BLaER1 (cell line): ENCODE results near the gene ZNF236.

Experiments used
- H3K27ac ChIP-seq: shearing (Covaris generic); formaldehyde crosslinking; 2 replicates; pipeline ENCODE4 v1.8.1; 2022
- H3K27me3 ChIP-seq: shearing (Covaris generic); formaldehyde crosslinking; 2 replicates; pipeline ENCODE4 v1.8.1; 2022
- H3K36me3 ChIP-seq: shearing (Covaris generic); formaldehyde crosslinking; 2 replicates; pipeline ENCODE4 v1.8.1; 2022
- H3K4me1 ChIP-seq: shearing (Covaris generic); formaldehyde crosslinking; 2 replicates; pipeline ENCODE4 v1.8.1; 2022
- H3K4me2 ChIP-seq: shearing (Covaris generic); formaldehyde crosslinking; 2 replicates; pipeline ENCODE4 v1.8.1; 2022
- H3K4me3 ChIP-seq: shearing (Covaris generic); formaldehyde crosslinking; 2 replicates; pipeline ENCODE4 v1.8.1; 2022
- H3K9ac ChIP-seq: shearing (Covaris generic); formaldehyde crosslinking; 2 replicates; pipeline ENCODE4 v1.8.1; 2022
- H3K9me3 ChIP-seq: shearing (Covaris generic); formaldehyde crosslinking; 2 replicates; pipeline ENCODE4 v1.8.1; 2022
- H4K20me1 ChIP-seq: shearing (Covaris generic); formaldehyde crosslinking; 2 replicates; pipeline ENCODE4 v1.8.1; 2022
- Cebpa-rat ChIP-seq: shearing (Covaris generic); IDR thresholded peaks from 2 replicates; pipeline ENCODE4 v1.8.1; 2022

The ZNF236 gene

GRCh38 chr18:76819411-76820136, 2.8 kb upstream of the ZNF236 start:
- TF ChIP-seq Cebpa-rat, result no peak
- Histone ChIP-seq H3K27ac (no peak overlapping the region), H3K9me3 (no peaks in the 10 kb centered on the region), H3K36me3 (peaks cover 31% of the 10 kb centered on the region), H3K9ac (no peak overlapping the region), H3K4me3 (no peak overlapping the region), H4K20me1 (no peaks in the 10 kb centered on the region), H3K27me3 (no peaks in the 10 kb centered on the region), H3K4me2 (peak overlapping the region; percentile 94; the same call in 1 of the 2 replicates), H3K4me1 (peaks cover 34% of the 10 kb centered on the region)

- H3K4me2 ChIP-seq, result peak overlapping the region; percentile 94
- TF ChIP-seq Cebpa-rat, result no peak
- H4K20me1 ChIP-seq, result no peaks in the 10 kb centered on the region
- H3K4me1 ChIP-seq, result peaks cover 42% of the 10 kb centered on the region
- peak overlapping the region; percentile 98 for H3K27ac ChIP-seq
- peak overlapping the region; percentile 88 for H3K4me3 ChIP-seq
- H3K36me3 ChIP-seq, result peaks cover 13% of the 10 kb centered on the region
- no peaks in the 10 kb centered on the region for H3K9me3 ChIP-seq
- peak overlapping the region; percentile 88 for H3K9ac ChIP-seq
- no peaks in the 10 kb centered on the region for H3K27me3 ChIP-seq
These were observed 942 bp upstream of the ZNF236 start for GRCh38 chr18:76821356-76821874.

GRCh38 chr18:76821875-76822505, 367 bp upstream of the ZNF236 start:
- Histone ChIP-seq H3K9me3 (no peaks in the 10 kb centered on the region), H4K20me1 (no peaks in the 10 kb centered on the region), H3K9ac (peak overlapping the region; percentile 88), H3K4me3 (peak overlapping the region; percentile 88), H3K4me1 (peaks cover 45% of the 10 kb centered on the region), H3K27me3 (no peaks in the 10 kb centered on the region), H3K27ac (peak overlapping the region; percentile 98), H3K36me3 (peaks cover 10% of the 10 kb centered on the region; the same call in 1 of the 2 replicates), H3K4me2 (peak overlapping the region; percentile 94)
- TF ChIP-seq Cebpa-rat, result no peak

- Histone ChIP-seq H3K4me3 (peak overlapping the region; percentile 88), H3K27ac (peak overlapping the region; percentile 98), H3K4me1 (peaks cover 45% of the 10 kb centered on the region), H3K9ac (peak overlapping the region; percentile 88), H3K36me3 (peaks cover 8% of the 10 kb centered on the region; the same call in 1 of the 2 replicates), H3K9me3 (no peaks in the 10 kb centered on the region), H3K27me3 (no peaks in the 10 kb centered on the region), H3K4me2 (peak overlapping the region; percentile 64), H4K20me1 (0 out of 2 replicates have a peak, but pooled peaks cover under 1% of the 10 kb centered on the region)
- no peak for TF ChIP-seq Cebpa-rat
These were observed 793 bp downstream of the ZNF236 start for GRCh38 chr18:76823161-76823538.

GRCh38 chr18:76823587-76824011, 1.2 kb downstream of the ZNF236 start:
- Histone ChIP-seq H3K9ac (peak overlapping the region; percentile 88), H3K27me3 (no peaks in the 10 kb centered on the region), H3K4me2 (peak overlapping the region; percentile 64), H3K4me3 (peak overlapping the region; percentile 88), H3K9me3 (no peaks in the 10 kb centered on the region), H3K36me3 (peaks cover 4% of the 10 kb centered on the region; the same call in 1 of the 2 replicates), H4K20me1 (0 out of 2 replicates have a peak, but pooled peaks cover 5% of the 10 kb centered on the region), H3K4me1 (peaks cover 45% of the 10 kb centered on the region), H3K27ac (peak overlapping the region; percentile 98; the same call in 1 of the 2 replicates)
- TF ChIP-seq Cebpa-rat, result no peak

GRCh38 chr18:76824145-76824676, 1.9 kb downstream of the ZNF236 start:
- peaks cover 4% of the 10 kb centered on the region; the same call in 1 of the 2 replicates for H3K36me3 ChIP-seq
- peak overlapping the region; percentile 64 for H3K4me2 ChIP-seq
- H3K27ac ChIP-seq, result no peak overlapping the region
- H3K4me3 ChIP-seq, result peak overlapping the region; percentile 88
- H3K27me3 ChIP-seq, result no peaks in the 10 kb centered on the region
- no peaks in the 10 kb centered on the region for H3K9me3 ChIP-seq
- TF ChIP-seq Cebpa-rat, result no peak
- peaks cover 45% of the 10 kb centered on the region for H3K4me1 ChIP-seq
- 0 out of 2 replicates have a peak, but pooled peaks cover 7% of the 10 kb centered on the region for H4K20me1 ChIP-seq
- no peak overlapping the region for H3K9ac ChIP-seq

GRCh38 chr18:76824754-76825153, 2.4 kb downstream of the ZNF236 start:
- Histone ChIP-seq H3K9me3 (no peaks in the 10 kb centered on the region), H3K36me3 (peaks cover 4% of the 10 kb centered on the region; the same call in 1 of the 2 replicates), H3K9ac (no peak overlapping the region), H3K27ac (no peak overlapping the region), H3K4me3 (no peak overlapping the region), H3K4me1 (peaks cover 42% of the 10 kb centered on the region), H3K27me3 (no peaks in the 10 kb centered on the region), H3K4me2 (peak overlapping the region; percentile 64; the same call in 1 of the 2 replicates), H4K20me1 (0 out of 2 replicates have a peak, but pooled peaks cover 7% of the 10 kb centered on the region)
- TF ChIP-seq Cebpa-rat, result no peak

GRCh38 chr18:76827205-76828200, 5.1 kb downstream of the ZNF236 start:
- H3K4me2 ChIP-seq, result no peak overlapping the region
- no peak for TF ChIP-seq Cebpa-rat
- no peak overlapping the region for H3K4me3 ChIP-seq
- H3K4me1 ChIP-seq, result peaks cover 26% of the 10 kb centered on the region
- 0 out of 2 replicates have a peak, but pooled peaks cover 7% of the 10 kb centered on the region for H4K20me1 ChIP-seq
- H3K9me3 ChIP-seq, result peaks cover 5% of the 10 kb centered on the region
- H3K36me3 ChIP-seq, result no peaks in the 10 kb centered on the region
- no peak overlapping the region for H3K9ac ChIP-seq
- no peak overlapping the region for H3K27ac ChIP-seq
- no peaks in the 10 kb centered on the region for H3K27me3 ChIP-seq

GRCh38 chr18:76834379-76834778, 12.0 kb downstream of the ZNF236 start:
- H4K20me1 ChIP-seq, result peaks cover 25% of the 10 kb centered on the region; the same call in 1 of the 2 replicates
- peaks cover 5% of the 10 kb centered on the region for H3K9me3 ChIP-seq
- H3K4me2 ChIP-seq, result no peak overlapping the region
- no peak overlapping the region for H3K9ac ChIP-seq
- no peaks in the 10 kb centered on the region for H3K27me3 ChIP-seq
- H3K27ac ChIP-seq, result no peak overlapping the region
- TF ChIP-seq Cebpa-rat, result no peak
- no peaks in the 10 kb centered on the region for H3K36me3 ChIP-seq
- H3K4me1 ChIP-seq, result no peaks in the 10 kb centered on the region
- no peak overlapping the region for H3K4me3 ChIP-seq
